GM12864 (cell line): ENCODE measurements around the gene PNLIPRP2.

Experiments used
- DNase-seq: peaks from one replicate; pipeline ENCODE4 v3.0.0-alpha.2; 2011; ENCODE audit warnings: low read depth
- H3K4me3 ChIP-seq: 2 replicates; pipeline ENCODE4 v1.5.1; 2011; ENCODE audit warnings: mild to moderate bottlenecking, low read depth, low read length, control low read depth
- CTCF ChIP-seq: IDR thresholded peaks from 2 replicates; pipeline ENCODE4 v1.5.1; 2011; ENCODE audit warnings: low read depth, mild to moderate bottlenecking, moderate library complexity, low read length, control low read depth, inconsistent platforms; ENCODE audit errors: missing control alignments

The PNLIPRP2 gene

GRCh38 chr10:116664631-116665030, 43.9 kb downstream of the PNLIPRP2 start:
- no peak overlapping the region for H3K4me3 ChIP-seq
- no peak for TF ChIP-seq CTCF
- DNase-seq = no peak

- no peak for TF ChIP-seq CTCF
- no peak overlapping the region for H3K4me3 ChIP-seq
- no peak for DNase-seq
These were observed 44.9 kb downstream of the PNLIPRP2 start for GRCh38 chr10:116665541-116666125.

- no peak for TF ChIP-seq CTCF
- DNase-seq = no peak
- no peak overlapping the region for H3K4me3 ChIP-seq
These were observed 46.7 kb downstream of the PNLIPRP2 start for GRCh38 chr10:116667484-116667883.

GRCh38 chr10:116668018-116668417, 47.3 kb downstream of the PNLIPRP2 start:
- no peak overlapping the region for H3K4me3 ChIP-seq
- no peak for DNase-seq
- TF ChIP-seq CTCF = no peak

DNA sequence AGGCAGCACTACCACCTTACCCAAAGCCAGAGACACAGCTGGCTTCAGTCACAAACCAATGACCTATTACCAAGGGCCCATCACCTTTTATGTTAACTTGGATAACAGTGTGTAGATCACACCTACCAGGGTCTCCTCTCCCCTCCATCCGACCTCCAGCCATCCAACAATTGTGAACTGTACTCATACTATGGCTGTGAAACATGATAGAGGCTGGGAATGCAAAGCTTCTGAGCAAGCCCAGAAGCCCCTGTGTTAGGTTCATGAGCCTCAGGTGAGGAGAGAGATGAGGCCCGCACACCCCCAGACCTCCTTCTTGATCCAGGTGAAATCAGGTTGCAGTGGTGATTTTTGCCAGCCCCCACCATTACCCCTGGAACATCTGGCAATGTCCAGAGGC, 47.7 kb downstream of the PNLIPRP2 start:
- no peak for DNase-seq
- no peak overlapping the region for H3K4me3 ChIP-seq
- no peak for TF ChIP-seq CTCF

- TF ChIP-seq CTCF = no peak
- DNase-seq = no peak
- no peak overlapping the region for H3K4me3 ChIP-seq
These were observed 48.3 kb downstream of the PNLIPRP2 start for GRCh38 chr10:116669080-116669479.
